DOHH2 (cell line): Measurements from ENCODE around the gene SLC38A5.

Experiments used
- CTCF ChIP-seq: fragments of 200-600 bp; sonication (generic); IDR thresholded peaks from one replicate; pipeline ENCODE4 v1.5.1; 2014; ENCODE audit warnings: antibody characterized with exemption, mild to moderate bottlenecking, low read depth, low read length; ENCODE audit not compliant: poor library complexity, severe bottlenecking
- EZH2phosphoT487 ChIP-seq: fragments of 200-600 bp; sonication (generic); IDR thresholded peaks from 2 replicates; pipeline ENCODE4 v1.6.1; 2017; ENCODE audit warnings: borderline replicate concordance, mild to moderate bottlenecking, antibody characterized with exemption, low read length, moderate library complexity, mixed read lengths

GRCh38 chrX:48474581-48474980 lies 4.5 kb upstream of the SLC38A5 start:
- TF ChIP-seq CTCF (no peak), EZH2phosphoT487 (no peak)
